GM18861 (cell line): Measurements from ENCODE around the gene RBMS1.

Source experiments
- ATAC-seq: cut with Tn5 transposase; IDR thresholded peaks from one replicate; pipeline ENCODE4 v1.9.1; 2021; ENCODE audit not compliant: unreplicated experiment

Gene RBMS1

DNA sequence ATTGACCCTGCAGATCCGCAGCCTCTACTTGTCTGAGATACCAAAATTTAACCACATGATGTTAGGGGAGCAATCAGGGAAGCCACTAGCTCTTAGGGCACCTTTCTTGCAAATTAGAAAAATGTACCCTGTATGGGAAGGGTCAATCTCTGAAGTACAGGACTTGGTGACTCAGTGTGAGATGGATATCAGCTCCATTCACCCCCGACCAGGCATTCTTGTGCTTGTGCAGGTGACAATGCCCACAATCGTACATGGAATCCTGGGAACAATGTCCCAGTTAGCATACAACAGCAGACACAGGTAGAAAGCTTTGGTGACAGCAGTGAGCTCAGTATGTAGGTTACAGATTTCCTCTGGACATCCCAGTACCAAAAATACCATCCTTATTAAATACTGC is 155.9 kb downstream of the RBMS1 start:
- no peak for ATAC-seq

DNA sequence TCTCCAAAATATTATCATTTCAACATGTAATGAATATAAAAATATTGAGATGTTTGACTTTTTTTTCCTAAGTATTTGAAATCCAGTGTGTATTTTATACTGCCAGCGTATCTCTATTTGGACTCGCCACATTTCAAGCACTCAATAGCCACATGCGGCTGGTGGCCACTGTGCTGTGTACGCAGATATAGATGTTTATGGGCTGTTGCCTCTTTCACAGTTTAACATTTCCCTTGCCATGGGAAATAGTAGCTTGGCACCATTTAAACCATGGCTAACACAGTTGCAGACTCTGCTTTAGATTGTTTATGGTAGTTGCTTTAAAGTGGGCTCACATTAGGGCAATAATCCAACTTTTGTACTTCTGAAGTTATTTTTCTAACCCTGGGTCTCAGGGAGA is 157.0 kb downstream of the RBMS1 start:
- ATAC-seq = no peak

DNA sequence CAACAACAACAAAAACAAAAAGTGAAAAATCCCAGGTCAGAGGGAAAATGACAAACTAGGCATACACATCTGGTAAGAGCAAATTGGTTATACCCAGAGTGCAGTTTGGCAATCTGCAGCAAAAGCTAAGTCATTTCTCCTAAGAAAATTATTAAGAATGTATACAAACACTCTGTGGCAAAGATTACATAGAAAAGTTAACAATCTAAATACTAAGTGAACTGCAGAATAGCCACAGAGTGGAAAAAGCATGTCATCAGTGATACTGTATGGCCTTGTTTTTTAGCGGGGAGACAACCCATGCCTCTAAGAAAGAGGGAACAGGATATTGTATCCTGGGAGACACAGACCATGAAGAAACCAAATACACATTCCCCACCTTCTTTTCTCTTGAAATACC is 157.5 kb downstream of the RBMS1 start:
- no peak for ATAC-seq

DNA sequence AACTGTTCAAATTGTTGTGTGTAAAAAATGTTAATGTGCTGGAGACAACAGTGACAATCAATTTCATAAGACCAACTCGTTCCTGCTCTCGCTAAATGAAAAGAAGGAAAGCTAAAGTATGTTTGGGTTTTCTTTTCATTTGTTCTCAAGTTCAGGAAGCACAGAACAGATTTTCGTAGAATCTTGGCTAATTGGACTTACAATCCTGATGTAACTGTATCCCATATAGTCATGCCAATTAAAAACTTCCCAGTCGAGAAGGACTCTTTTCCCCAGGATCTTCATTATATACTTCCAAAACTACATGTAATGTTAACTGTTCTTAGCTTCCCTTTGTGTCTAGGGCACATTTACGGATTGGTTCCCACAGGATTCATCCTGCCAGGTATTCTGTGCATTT is 158.2 kb downstream of the RBMS1 start:
- no peak for ATAC-seq

DNA sequence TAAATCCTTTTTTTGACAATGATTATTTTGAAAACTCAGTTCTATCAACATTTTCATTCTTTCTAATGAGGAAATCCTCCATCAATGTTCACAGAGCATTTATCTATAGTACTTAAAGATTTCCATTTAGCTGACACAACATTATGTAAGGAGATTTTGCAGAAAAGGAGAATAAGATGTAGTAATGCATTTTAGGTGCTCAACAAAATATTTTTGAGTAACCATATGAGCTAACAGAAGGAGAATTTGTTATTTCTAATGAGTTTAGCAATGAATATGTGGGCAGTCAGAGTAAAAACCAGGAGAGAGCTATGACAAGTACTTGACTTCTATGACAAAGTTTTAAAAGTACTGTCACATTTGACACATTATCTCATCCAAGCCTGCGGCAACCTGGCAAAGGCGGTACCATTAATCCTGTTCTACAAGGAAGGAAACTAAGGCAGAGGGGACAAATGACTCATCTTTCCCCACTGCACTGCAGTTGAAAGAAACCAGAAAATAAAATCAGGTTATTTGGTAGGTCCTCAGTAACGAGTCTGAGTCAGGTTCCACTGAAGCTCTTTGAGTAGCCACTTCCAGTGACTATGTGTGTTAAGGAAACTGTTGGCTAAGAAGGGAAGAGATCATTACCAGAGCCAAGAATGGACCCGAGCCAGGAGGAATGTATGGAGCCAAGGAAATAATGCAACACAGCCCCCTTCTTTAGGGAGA is 159.4 kb downstream of the RBMS1 start:
- no peak for ATAC-seq

DNA sequence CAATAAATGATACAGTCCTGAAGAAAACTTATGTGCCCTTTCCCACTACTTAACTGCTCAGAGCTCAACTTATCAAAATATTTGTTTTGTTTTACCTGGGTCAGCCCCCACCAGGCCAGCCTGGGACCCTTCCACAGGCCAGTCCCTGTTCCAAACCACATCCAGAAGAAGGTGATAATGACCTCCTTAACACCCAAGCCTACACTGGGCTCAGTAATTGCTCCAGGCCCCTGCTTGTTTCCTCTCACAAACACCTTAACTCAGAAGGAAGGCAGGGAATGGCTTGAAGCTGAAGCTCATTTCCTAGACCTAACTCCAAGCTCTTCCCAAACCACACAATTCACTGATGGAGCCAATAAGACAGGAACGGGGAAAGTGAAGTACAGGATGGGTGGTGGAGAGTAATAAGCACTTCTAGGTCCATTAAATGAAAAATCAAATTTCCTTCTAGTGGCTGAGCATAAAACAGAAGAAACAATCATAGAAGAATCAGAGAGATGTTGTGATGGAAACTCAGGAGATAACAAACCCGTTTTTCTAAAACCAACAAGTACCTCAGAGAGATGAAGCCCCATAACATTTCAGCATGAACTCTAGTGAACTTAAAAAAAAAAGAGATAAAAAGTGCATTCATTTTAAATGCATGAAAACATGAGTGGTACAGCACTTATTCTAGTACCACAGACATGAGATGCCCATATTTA is 160.1 kb downstream of the RBMS1 start:
- no peak for ATAC-seq

DNA sequence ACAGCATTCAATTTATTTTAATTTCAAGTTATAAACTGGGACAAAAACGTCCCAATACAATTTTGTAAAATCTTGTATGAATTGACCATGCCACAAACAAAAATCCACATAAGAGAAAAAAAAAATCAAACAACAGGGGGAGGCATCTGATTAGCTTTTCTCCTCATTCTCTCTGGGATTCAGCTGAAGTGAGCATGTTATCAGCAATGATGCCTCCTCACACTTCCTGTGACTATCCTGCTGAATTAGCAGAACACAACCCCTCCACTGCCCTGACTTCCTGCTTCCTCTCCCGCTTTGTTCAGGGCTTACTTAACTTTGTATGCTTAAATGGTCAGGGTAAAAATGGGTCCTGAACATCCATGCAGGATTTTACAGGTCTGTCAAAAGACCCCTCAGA is 161.3 kb downstream of the RBMS1 start:
- ATAC-seq = no peak

DNA sequence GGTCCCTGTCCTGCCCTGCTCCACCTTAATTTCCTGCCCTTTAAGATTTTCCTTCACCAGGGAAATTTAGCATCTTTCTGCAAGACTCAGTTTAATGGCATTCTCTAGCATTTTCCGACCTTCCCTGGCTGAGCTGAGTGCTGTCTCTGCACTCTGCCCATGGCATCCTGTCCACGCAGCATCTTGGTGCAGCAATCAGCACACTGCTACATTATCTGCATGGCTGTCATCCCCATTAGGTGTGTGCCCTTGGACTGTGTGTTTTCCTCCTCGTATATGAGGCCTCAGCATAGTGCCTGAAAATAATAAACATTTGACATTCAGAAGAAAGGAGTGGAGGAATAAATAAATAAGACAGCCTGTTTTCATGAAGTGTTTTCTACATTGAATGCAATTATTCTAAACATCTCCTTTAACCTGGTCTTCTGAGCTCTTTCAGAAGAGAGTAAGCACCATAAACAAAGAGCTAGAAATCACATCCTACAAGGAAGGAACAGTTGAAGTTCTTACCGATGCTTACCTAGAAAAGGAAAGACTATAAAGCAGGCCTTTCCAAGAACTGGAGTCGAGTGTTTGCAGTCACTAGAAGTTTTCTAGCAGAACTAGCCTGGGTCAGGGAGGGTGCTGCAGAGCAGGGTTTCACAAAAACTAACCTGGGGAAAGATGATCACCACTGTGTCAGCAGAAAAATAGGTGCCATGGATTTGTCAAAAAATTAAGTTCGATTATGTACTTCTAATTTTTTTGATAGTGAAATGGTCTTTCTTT is 162.2 kb downstream of the RBMS1 start:
- no peak for ATAC-seq

DNA sequence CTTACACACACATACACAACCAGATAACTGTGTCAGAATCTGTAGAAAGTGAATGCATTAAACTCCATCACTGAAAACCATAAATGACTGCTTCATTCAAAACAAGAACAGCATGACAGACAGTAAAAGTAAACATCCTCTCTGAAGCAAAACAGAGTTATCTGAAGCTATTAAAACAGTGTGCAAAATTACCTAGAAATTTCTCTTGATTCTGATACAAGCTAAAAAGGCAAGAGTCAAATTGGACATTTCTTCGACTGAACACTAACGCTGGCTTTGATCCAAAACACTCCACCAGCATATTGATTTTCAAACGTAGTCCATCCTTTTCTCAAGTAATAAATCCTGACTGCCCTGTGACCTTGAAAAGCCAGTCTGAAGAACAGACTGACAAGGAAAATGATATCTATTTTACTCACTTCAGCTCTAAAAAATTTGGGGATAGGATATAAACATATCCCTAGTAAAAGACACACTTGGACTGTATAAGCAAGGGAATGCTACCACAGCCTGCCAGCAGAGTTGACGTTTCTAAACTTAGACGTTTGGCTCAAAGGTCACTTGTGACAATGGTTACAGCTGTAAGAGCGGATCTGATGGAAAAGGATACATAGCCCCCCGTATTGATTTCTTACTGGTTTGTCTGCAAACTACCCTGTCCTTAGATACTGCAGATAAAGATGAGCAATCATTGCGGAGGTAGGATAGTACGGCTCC is 164.6 kb downstream of the RBMS1 start:
- no peak for ATAC-seq

DNA sequence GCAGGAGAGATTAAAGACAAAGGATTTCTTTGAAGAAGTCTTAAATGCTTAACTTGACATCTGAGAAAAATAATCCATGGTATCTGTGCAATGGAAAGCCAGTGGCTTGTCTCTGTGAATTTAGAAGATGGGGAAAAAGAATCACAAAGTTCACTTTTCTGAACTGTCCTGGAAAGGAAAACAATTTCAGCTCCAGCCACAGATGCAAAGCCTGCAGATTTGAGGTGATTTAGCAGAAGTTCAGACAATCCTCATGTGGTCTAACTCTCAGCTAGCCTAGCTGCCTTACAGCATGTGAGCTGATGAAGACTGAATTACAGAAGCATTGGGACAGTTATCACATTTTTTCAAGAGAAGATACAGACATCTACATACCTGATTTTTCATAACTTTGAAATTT is 166.8 kb downstream of the RBMS1 start:
- no peak for ATAC-seq

DNA sequence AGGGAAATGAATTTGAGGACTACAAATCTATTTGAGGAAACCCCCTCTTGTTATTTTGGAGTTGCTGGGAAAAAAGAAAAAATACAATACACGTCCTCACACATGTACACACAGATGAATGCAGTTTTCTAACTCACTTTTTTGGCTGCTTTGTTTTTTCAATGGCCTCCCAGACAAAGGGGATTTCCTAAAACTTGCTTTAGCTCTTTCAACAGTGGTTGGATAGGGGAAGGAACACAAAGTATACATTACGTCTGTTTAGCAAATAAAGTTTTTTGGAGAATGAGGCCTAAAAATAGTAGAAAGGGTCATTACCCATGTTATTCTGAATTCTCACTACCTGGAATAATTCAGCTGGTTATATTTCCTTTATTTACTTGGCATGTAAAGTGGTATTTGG is 168.2 kb downstream of the RBMS1 start:
- no peak for ATAC-seq

DNA sequence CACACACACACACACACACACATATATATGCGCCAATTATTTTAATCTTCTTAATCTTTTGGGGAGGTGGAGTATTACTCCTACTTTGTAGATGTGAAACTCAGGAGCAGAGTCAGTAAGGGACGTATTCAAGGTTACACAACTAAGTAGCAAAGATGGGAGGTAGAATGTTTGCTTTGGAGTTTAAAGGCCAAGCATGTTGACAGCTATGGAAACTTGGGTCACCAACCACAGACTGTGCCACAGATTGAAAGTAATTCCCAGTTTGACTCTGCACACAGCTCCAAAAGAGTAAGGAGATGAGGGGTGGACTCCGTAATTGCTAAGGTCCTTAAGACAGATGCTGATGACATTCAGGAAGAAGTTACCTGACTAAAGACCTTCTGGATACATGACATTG is 168.7 kb downstream of the RBMS1 start:
- ATAC-seq = no peak

DNA sequence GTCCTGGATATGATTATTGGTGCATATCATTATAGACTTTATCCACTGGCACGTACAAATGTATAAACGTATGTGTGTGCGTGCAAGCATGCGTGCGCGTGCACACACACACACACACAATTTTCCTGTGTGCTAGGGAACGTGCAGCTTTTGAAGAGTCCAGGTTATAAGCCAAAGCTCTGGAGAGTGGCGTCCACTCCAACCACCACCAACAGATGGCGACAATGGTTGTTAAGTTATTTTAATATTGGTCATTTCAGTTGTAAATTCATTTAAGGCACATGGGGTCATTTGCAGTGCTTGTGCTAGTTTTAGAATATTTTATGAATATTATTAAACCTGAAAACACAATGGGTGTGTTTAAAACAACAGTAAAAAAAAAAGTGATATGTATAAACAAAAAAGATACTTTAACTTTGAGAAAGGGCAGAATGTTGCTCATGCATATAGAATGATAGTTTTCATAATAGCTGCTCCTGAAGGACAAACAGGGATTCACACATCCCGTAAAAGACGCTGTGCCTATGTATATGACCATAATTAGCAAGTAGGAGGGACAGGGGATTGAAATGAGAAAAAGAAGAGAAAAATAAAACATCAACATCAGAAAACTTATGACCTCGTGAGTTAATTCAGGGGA is 169.3 kb downstream of the RBMS1 start:
- ATAC-seq = no peak

DNA sequence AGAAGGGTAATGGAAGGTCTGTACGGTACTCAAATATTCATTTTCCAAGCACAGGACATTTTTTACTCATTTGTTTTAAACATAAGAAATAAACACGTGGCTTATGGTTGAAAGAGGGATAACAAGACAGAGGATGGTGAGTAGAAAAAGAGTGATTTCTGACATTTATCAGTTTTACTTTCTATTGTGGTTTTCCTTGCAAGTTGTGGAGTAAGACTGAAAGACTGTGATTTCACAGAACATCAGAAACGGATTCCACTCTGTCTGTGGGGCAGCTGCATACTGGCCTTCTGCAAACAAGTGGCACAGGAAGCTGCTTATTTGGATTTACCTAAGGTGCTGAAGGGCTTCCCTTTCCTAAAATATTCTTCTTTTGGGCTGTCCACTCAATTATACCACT is 171.3 kb downstream of the RBMS1 start:
- no peak for ATAC-seq

DNA sequence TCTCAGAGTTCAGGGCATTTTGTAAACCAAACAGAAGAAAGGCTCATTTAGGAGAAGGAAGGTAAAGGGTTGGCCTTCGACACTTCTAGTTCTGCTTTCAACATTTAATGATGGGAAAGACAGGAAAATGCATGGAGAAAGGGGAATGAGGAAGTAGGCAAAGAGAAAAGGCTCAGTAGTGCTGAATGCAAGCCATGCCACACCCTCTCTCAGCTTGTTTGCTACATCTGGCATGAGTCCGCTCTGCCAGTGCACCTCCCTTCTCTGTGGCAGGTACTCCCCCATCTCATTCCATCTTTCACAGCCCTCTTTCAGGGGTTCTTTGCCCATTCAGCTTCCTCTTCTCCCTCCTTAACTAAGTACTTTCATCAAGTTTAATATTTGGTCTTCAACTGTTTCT is 172.6 kb downstream of the RBMS1 start:
- ATAC-seq = no peak

DNA sequence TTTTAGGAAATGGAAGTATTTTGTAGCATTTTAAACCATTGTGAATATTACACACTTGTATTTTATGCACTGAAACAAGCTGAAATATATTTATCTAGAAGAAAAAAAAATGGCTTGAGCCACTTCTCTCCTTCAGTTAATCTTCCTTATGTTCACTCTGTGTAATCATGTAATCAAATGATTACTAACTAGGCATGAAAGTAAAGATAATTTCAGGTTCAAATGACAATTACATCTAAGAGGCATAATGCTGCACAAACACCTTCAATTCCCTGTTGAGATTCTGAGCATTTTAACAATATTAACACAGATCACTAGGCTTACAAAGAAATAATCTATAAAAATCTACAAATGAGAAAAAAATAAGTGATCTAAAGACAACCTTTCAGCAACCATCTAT is 173.9 kb downstream of the RBMS1 start:
- ATAC-seq = no peak

DNA sequence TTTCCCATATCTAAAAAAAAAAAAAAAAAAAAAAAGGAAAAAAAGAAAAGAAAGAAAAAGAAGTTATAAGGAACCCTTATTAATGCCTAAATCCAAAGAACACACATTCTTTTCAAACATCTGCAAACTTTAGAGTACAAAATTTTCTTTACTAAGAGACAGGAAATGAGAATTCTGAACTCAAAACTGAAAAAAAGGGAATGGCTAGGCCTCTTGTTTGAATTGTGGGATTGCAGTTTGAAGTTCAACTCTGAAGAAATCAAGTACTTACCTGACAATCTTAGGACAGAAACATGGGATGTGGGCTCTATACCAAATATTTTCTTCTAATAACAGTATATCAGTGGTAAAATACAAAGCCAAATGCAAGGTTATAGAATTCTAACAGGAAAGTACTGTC is 175.4 kb downstream of the RBMS1 start:
- no peak for ATAC-seq

DNA sequence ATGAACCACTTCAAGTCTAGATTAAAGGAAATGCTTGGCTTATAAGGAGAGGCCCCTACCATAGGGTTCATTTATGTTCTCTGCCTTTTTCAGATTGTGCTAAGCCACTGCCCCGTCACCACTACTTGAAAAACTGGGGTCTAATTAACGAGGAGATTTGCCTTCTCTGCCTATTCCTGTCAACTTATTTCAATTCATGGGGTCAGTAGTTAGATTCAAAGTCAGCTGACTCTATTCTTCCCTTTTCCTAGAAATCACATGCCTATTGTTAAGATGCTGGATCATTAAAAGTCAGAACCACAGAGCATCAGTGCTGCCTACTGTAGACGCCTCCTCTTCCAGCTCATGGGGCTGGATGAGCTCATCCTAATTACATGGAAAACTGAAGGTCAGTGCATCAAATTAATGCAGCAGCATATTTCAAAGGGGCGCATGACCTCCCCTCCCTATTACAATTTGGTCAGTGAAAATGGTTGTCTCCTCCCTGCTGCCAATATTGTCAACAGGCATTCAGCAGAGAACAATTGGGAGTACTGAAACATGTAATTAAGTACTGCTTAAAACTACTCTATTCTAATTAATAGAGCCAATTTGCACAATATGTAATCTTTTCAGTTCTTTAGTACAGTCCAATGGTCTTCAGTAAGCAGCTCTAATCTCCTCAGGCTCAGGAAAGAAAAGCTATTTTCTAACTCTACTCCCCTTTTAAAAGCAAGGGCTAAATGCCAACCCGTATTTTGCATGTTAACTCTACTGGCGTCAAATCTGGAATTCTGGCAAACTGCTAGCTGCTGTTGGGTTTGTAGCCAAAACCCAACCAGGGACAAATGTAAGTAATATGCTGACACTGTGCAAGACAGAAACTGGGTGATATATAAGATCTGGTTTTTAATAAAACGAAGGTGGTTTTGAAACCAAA is 176.2 kb downstream of the RBMS1 start:
- no peak for ATAC-seq

DNA sequence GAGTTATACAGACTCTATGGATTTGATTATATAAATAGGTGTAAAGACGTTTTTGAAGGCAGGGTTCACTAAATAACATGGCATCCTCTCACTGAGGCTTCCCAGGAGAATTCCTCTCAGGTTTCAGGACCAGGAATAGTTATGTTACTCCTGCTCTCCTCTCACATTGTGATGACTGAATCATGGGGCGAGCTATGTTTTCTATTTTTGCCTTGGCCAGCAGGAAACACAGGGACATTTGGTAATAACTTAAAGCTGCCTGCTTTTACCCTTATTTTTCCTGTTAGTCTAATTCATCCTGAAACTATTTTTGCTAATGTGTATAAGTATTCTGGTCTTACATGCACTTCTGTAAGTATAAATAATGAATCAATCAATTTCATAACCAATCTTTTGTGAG is 178.3 kb downstream of the RBMS1 start:
- no peak for ATAC-seq
